NOMO-1 (cell line): ENCODE data around the gene CNGA4.

Source experiments
- DNase-seq, 2 experiments: peaks; one replicate each; lab custom pipeline; 2025; ENCODE audit not compliant: unreplicated experiment in 2 of 2; lab: John Stamatoyannopoulos, UW

Gene CNGA4

GRCh38 chr11:6238902-6239301, at the start of gene CNGA4:
Gene CNGA4 (plus strand): TSS chr11:6239089. CDS start chr11:6239207, 118 bp downstream.
- no peak for DNase-seq

- peak; percentile 67 to 87 for DNase-seq
These were observed 47.1 kb upstream of the CNGA4 start for GRCh38 chr11:6191742-6192141.

GRCh38 chr11:6194065-6194581, 44.8 kb upstream of the CNGA4 start:
- no peak for DNase-seq

- no peak for DNase-seq
These were observed 42.5 kb upstream of the CNGA4 start for GRCh38 chr11:6196396-6196795.

GRCh38 chr11:6197466-6198200, 41.3 kb upstream of the CNGA4 start:
- no peak for DNase-seq

GRCh38 chr11:6199174-6199810, 39.6 kb upstream of the CNGA4 start, which contains the start of gene OR52W1:
Gene OR52W1 (plus strand): TSS chr11:6199224. CDS start chr11:6199224, 0 bp downstream.
- DNase-seq: no peak

- peak; percentile 81 to 98 for DNase-seq
These were observed 37.9 kb upstream of the CNGA4 start for GRCh38 chr11:6200975-6201374.

GRCh38 chr11:6201481-6201880, 37.4 kb upstream of the CNGA4 start:
- DNase-seq: peak; percentile 57 to 72

GRCh38 chr11:6202041-6202440, 36.8 kb upstream of the CNGA4 start:
- no peak for DNase-seq

GRCh38 chr11:6203327-6203726, 35.6 kb upstream of the CNGA4 start:
- no peak for DNase-seq

GRCh38 chr11:6204706-6205105, 34.2 kb upstream of the CNGA4 start:
- peak; percentile 53 to 89 for DNase-seq

GRCh38 chr11:6205366-6205765, 33.5 kb upstream of the CNGA4 start, which contains the start of gene C11orf42:
Gene C11orf42 (plus strand): TSS chr11:6205557. CDS start chr11:6205616, 59 bp downstream.
- no peak for DNase-seq

- DNase-seq: no peak
These were observed 32.3 kb upstream of the CNGA4 start for GRCh38 chr11:6206456-6207180.

GRCh38 chr11:6209801-6210200, 29.1 kb upstream of the CNGA4 start:
- DNase-seq: no peak

GRCh38 chr11:6210274-6210955, 28.5 kb upstream of the CNGA4 start:
- DNase-seq: no peak

- DNase-seq: no peak
These were observed 24.4 kb upstream of the CNGA4 start for GRCh38 chr11:6214530-6214929.

- DNase-seq: no peak
These were observed 22.4 kb upstream of the CNGA4 start for GRCh38 chr11:6216501-6216900.

- DNase-seq: no peak
These were observed 21.2 kb upstream of the CNGA4 start for GRCh38 chr11:6217722-6218121.

- no peak for DNase-seq
These were observed 19.5 kb upstream of the CNGA4 start for GRCh38 chr11:6219359-6219758.

- DNase-seq: no peak
These were observed 15.0 kb upstream of the CNGA4 start for GRCh38 chr11:6223854-6224253.

GRCh38 chr11:6224421-6224820, 14.5 kb upstream of the CNGA4 start:
- DNase-seq: no peak
